GM18511 (cell line): ENCODE results near the gene CDH23.
A peak's percentile ranks its signal among the peaks of the same experiment; 100 is the strongest.

Experiments used
- ATAC-seq: cut with Tn5 transposase; IDR thresholded peaks from one replicate; pipeline ENCODE4 v1.9.1; 2021; ENCODE audit warnings: mild to moderate bottlenecking, moderate library complexity; ENCODE audit not compliant: unreplicated experiment

Gene CDH23

DNA sequence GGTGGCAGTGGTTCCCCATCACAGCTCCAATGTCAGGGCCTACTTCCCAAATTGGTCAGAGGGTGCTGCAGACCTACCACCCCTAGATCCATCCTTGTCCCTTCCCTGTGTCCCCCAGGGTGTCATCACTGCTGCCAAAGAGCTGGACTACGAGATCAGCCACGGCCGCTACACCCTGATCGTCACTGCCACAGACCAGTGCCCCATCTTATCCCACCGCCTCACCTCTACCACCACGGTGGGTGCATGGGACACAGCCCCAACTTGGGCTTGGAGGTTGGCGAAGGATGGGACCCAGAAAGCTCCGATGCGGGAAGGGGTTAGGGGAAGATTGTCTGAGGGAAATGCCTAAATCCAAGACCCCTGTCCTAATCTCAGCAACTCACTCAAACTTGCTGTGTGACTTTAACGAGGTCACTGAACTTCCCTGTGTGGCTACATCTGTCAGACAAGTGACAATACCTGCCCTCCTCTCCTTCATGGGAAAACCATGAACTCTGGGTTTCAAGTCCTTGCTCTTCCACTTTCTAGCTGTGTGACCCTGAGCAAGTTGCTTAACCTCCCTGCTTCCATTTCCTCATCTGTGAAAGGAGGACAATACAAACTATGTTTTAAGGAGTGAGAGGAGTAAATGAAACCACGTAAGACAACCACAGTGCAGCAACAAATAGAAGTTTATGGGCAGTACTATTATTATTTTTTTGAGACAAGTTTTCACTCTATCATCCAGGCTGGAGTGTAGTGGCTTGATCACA lies 381.5 kb downstream of the CDH23 start:
- no peak for ATAC-seq

GRCh38 chr10:71779641-71780040 lies 382.9 kb downstream of the CDH23 start:
- ATAC-seq = no peak

DNA sequence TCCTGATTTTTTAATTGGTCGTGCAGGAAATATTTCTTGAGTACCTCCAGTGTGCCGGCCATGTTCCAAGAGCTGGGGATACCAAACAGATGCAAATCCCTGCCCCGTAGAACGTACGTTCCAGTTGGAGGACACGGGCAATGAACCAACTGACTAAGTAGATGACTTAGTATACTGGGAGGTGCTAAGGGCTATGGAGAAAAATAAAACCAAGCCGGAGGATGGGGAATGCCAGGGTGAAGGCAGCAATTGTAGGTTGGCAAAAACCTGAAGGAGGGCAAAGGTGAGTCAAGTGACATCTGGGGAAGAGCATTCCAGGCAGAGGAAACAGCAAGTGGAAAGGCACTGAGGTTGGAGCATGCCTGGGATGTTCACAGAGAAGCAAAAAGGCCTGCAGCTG lies 383.4 kb downstream of the CDH23 start:
- ATAC-seq = no peak

GRCh38 chr10:71780719-71781118 lies 384.0 kb downstream of the CDH23 start:
- no peak for ATAC-seq

DNA sequence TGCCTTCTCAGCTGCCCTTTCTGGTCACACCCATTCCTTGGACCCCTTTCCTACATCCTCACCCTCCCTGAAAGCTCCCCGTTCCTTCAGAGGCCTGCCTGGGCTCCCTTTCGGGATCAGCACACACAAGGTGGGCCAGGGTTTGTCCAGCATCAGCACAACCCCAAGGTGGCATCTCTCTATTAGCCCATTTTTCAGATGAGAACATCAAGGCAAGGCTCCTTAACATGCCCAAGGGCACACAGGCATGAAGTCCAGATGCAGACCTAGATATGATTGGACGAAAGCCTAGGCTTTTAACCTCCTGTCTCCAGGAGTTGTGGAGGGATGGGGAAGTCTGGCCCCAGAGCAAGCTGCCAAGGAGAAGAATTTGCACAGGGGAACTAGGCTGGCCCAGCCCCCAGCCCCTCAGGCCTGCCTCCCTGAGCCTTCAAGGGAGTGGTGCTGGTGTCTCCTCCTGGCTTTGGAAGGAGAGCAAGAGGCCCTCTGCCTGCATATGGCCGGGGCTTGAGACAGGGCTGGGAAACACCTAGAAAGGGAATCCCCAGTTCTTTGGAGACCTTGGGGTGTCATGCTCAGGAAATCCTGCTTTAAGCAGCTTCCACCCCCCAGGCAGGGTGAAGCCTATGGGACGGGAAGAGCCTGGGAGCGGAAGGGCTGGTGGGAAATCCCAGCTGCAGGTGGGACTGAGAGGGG lies 385.6 kb downstream of the CDH23 start:
- ATAC-seq = no peak

DNA sequence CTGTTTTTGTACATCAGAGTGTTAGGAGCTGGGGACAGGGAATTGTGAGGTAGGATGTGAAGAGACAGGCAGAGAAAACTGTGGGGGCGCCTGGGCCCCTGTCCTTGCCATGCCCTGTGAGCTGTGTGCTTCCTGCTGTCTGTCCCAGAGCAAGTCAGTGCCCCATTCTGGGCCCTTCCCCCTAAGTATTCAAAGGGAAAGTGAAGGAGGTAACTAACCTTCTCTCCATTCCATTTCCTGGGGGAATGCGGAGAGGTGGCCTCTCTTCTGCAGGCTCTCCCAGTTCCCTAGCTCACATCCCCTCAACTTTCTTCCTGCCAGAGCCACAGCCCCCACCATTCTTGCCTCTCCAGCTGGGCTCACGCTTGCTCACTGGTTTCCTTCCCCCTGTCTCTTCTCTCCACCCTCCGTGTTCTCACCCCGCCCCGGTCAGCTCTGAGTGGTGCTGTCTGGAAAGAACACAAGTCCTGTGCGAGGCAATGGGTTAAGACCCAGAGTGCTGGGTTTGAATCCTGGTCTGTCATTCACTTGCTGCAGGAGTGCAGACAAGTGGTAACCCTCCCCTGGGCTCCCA lies 386.3 kb downstream of the CDH23 start:
- no peak for ATAC-seq

DNA sequence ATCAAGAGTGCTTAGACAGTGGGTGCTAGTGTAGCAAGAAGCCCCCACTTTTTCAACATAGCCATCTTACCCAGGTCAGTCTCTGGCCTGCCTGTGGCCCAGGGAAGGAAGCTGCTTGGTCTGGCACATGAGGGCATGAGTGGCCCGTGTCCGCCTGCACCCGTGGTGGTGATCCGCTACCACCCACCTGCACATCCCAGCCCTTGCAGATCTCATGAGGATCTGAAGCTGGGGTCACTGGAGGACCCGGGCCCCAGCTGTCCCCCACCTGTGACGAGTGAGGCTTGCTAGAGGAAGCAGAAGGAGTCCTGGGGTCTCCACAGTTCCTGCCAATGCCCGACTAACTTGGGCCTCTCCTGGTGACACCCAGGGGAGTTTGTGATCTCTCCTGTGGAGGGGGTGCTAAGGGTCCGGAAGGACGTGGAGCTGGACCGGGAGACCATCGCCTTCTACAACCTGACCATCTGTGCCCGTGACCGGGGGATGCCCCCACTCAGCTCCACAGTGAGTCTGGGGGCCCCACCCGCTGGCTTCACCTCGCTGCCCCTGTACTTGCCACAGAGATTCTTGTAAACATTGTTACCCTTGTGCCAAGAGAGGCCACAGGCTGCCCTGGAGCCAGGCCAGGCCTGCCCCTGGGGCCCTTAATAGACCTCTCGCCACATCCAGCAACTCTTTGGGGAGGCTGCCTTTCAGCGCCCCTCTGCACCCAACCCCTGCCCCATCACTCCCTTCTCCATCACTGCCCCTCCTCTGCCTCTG lies 387.4 kb downstream of the CDH23 start:
- ATAC-seq = no peak

GRCh38 chr10:71784679-71785272 lies 388.1 kb downstream of the CDH23 start:
- ATAC-seq = no peak

DNA sequence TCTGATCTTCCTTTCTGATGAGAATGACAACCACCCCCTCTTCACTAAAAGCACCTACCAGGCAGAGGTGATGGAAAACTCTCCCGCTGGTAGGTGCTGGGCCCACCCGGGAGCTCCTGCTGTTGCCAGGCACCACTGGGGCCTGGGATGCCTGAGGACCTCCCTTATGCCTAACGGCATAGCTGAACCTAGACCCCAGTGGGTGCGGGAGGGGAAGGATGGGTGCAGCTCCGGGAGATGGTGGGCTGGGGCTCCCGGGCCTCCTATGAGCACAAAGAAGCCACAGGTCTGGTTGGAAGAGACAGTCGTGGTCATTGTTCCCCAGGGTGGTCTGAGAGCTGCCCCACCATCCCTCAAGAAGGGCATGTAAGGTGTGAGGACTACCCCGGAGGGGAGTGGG lies 392.2 kb downstream of the CDH23 start:
- ATAC-seq = no peak

GRCh38 chr10:71789871-71790270 lies 393.2 kb downstream of the CDH23 start:
- no peak for ATAC-seq

DNA sequence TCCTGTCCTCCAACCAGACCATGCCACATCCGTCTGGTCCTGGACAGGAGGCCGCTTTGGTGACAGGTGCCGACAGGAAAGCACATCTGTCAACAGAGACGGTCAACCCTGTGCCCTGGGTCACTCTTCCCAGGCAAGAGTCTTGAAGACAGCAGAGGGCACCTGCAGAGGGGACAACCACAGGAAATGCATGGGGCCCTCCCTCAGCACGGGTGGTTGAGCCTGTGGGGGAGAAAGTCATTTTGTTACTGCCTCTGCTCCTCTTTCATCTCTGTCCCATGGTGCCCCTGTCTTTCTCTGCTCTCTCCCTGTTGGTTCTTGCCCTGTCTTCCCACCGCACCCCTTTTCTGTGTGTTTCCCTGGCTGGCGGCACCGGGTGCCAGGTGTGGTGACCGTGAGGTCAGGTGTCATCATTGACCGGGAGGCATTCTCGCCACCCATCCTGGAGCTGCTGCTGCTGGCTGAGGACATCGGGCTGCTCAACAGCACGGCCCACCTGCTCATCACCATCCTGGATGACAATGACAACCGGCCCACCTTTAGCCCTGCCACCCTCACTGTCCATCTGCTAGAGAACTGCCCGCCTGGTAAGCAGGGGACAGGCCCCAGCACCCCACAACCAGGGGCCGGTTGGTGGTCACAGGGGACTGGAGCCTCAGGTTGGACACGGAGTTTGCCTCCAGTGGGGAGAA lies 394.2 kb downstream of the CDH23 start:
- peak; percentile 50 for ATAC-seq

DNA sequence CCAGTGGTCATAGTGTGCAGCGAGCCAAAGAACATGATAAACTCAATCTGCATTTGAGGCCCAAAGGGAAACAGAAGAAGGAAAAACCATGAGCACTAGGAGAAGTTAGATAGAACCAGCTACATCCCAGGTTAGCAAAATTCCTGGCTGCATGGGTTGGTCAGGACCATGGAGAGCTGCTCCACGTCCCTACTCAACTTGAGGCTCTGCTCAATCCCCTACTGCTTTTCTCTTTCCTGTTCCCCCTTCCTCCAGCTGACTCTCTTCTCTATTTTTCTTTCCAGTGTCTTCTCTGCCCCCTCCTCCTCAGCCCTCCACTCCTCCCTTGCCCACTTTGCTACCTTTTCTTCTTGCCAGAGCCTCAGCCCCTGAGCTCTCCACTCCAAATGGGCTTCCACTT lies 398.5 kb downstream of the CDH23 start:
- no peak for ATAC-seq

GRCh38 chr10:71796749-71797405 lies 400.2 kb downstream of the CDH23 start:
- ATAC-seq = no peak

DNA sequence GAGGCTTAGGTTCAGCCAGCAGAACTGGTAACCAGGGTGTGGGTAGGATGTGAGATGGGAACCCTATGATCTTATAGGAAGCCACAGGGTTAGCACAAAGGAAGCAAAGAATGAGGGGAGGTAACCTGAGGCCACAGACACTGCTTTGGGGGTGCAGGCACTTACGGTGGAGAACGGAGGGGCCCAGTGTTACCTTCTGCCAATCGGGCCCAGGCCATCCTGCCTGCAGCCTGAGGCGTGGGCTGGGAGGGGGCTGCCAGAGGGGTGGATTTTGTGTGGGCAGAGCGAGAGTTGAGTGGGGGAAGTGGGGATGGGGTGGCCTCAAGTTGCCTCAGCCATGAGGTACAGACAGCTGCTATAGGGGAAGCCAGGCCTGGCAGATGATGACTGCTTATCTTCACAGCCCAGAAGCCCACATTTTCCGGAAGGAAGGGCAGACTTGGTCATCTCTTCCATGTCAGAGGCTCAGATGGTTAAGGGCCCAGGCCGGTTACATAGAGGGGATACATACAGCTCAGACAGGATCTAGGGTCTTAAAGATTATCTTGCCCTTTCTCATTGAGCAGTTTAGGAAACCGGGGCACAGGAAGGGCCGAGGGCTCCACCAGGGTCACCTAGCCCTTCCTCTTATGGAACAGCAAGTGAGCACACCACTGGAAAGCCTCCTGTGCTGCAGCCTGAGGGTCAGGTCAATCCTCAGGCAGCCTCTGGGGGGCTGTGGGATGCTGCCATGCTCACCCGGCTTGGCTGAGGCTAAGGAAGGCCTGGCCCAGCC lies 401.0 kb downstream of the CDH23 start:
- ATAC-seq = no peak

- no peak for ATAC-seq
Measured at GRCh38 chr10:71798308-71798624, 401.5 kb downstream of the CDH23 start.

GRCh38 chr10:71799112-71799511 lies 402.4 kb downstream of the CDH23 start:
- ATAC-seq = no peak

- ATAC-seq = no peak
Measured at GRCh38 chr10:71799608-71800453, 403.1 kb downstream of the CDH23 start.

DNA sequence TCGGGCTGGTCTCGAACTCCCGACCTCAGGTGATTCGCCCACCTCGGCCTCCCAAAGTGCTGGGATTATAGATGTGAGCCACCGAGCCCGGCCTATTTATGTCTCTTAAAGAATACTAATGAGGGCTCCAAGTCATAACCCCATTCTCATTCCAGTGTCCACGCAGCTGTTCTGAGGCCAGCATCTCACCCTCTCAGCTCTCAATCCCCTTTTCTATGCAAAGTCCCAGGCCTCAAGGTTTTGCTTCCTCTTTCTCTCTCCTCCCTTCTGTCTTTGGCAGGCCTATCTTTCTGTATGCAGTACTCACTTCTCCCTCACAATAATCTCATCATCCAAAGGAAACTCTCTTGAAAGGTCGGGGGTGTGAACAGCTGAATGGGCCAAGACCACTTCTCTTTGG lies 404.6 kb downstream of the CDH23 start:
- peak; percentile 90 for ATAC-seq
